GM18867 (cell line): ENCODE results near the gene TBC1D17.

Source experiments
- ATAC-seq: cut with Tn5 transposase; IDR thresholded peaks from one replicate; pipeline ENCODE4 v1.9.1; 2021; ENCODE audit warnings: mild to moderate bottlenecking, moderate library complexity; ENCODE audit not compliant: unreplicated experiment

Gene TBC1D17

GRCh38 chr19:49847731-49848696, 29.5 kb upstream of the TBC1D17 start:
- no peak for ATAC-seq

DNA sequence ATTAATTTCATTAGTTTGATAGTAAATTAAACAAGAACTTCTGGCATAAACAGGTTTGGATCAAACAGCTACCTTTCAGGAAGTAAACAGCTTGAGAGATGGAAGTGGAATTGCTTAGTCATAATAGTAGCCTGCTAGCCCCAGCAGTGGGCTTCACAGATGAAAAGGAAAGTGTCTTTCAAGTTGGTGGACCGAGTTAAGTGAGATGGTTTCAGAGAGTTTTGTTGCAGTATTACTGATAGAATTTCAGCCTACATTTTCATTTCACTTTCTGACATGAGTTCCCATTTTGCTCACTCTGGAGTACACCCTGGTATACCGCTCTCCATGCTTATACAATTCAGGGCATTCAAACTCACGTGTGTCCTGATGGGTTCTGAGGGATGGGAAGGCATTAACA, 28.6 kb upstream of the TBC1D17 start:
- ATAC-seq: no peak

GRCh38 chr19:49849433-49850220, 27.9 kb upstream of the TBC1D17 start:
- ATAC-seq: no peak

GRCh38 chr19:49850221-49850486, 27.3 kb upstream of the TBC1D17 start:
- no peak for ATAC-seq

DNA sequence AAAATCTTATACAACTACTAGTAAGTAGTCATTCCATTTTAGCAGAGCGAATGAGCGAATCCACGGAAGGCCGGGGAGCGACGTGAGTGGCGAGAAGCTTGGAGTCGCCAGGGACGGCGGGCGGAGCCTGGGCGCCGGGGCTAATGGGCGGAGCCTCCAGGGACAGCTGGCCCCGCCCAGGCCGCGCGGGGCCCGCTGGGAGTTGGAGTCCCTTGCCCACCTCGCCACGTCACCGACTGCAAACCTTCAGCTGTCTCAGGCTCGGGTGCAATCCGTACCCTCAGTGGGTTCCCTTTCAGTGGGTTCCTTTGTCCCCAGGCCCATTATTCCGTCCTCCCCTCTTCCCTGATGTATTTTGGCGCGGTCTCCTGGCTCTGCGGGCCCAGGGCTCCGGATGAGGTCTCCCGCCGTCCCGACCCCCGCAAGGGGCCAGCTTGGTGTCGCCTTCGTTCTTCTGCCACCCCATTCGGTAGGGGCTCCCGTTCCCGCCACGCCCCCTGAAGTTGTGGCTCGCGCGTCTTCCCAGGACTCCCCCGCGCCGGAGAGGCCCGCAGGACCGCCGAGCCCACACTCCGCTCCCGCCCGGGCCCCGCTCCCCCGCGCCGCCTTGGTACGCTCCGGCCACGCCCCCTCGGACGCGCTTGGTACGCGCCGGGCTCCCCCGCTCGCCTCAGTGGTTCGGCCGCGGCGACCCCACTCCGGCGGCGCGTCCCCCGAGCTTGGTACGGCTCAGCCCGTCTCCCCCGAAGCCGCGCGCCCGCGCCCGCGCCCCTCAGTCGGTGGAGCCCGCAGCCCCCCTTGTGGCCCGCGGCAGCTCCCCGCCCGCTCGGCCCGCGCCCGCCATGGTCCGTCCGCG, 26.8 kb upstream of the TBC1D17 start, which contains the start of gene PTOV1:
TSS of gene PTOV1 (plus strand) at position 673 of the 856 bp plus-strand sequence.
- ATAC-seq: peak; percentile 76

DNA sequence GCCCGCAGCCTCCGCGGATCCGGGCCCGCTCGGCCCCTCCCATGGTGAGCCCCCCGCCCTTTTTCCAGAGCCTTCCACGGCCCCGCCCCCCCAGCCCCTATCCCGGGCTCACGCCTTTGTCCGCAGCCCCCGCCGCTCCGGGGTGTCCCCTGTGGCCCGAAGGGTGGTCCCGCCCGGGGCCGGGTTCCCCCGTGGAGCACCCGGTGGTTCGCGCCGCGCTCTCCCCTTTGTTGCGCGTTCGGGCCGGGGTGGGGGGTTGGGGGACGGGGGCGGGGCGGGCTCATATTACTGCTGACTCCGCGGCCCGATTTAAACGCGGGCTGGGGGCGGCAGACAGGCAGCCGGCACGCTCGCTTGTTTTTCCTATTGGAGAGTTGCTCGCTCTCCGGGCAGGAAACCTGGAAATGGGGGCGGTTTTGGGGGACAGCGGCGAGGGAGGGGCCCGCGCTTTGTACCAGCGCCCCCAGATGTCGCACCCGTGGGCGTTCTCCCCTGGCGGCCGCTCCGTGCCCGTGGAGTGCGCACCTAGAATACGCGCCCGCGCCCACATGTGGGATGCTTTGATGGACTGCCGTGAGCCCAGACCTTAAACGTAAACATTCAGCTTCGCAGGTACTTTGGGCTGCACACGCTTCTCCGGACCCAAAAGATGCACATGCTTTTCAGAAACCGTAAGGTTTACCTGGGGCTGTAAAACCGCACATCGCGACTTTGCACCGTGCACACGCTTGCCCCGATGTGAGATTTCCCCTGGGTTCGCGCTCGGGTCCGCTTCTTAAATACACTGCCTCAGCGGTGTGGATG, 25.8 kb upstream of the TBC1D17 start:
- no peak for ATAC-seq

GRCh38 chr19:49852631-49853126, 24.8 kb upstream of the TBC1D17 start:
- ATAC-seq: no peak

DNA sequence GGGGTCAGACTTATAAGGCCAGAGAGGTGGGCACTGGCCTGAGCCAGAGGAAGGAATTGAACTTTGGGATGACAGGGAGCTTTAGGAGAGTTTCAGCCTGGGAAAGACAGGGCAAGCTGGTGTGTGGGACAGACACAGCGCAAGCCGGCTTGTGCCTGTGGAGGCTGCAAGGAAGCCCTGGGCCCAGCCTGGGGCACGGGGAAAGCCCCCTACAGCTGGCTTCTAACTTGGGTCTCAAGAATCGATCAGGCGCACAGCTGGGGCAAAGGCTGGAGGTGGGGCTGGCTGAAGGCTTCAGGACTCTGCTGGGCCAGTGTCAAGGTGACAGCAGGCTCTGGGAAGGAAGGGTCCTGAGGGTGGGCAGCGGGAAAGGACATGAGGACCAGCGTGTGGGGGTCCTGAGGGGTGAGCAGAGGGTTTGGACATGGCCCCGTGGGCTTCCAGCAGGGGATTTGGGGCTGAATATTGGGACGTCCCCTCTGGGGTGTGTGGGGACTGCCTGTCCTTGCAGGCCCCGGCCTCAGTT, 23.6 kb upstream of the TBC1D17 start:
- no peak for ATAC-seq

GRCh38 chr19:49854378-49855263, 22.9 kb upstream of the TBC1D17 start:
- ATAC-seq: no peak

- no peak for ATAC-seq
Observed at GRCh38 chr19:49855277-49855675, 22.2 kb upstream of the TBC1D17 start.

GRCh38 chr19:49855676-49856573, 21.6 kb upstream of the TBC1D17 start:
- no peak for ATAC-seq

GRCh38 chr19:49856574-49857021, 20.9 kb upstream of the TBC1D17 start:
- no peak for ATAC-seq

DNA sequence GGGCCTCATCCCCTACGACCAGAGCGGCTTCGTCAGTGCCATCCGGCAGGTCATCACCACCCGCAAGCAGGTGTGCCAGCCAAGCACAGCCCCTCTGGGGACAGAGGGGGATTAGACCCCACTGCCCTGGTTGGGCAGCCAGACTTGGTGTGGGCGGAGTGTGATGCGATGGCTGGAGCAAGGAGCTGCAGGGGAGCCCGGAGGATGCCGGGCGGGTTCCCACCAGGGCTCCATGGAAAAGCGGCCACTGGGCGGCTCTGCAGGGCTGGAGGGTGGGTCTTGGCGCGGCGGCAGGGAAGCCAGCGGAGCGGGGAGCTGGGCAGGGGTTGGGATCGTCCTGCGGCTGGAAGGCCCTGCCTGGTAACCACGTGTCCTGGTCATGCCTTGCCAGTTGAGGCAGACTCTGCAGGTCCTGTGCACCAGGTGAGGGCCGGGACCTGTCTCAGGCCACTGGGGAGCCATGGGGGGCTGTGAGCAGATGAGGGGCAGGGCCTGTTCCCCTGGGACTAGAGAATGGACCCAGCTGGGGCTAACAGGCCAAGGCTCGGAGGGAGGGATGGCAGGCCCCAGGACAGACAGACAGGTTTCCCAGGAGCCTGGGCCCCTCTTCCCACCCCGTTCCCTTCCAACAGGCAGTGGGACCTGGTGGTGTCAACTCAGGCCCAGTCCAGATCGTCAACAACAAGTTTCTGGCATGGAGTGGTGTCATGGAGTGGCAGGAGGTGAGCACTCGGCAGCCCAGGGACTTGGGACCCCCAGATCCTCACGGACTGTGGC, 20.3 kb upstream of the TBC1D17 start:
- no peak for ATAC-seq

DNA sequence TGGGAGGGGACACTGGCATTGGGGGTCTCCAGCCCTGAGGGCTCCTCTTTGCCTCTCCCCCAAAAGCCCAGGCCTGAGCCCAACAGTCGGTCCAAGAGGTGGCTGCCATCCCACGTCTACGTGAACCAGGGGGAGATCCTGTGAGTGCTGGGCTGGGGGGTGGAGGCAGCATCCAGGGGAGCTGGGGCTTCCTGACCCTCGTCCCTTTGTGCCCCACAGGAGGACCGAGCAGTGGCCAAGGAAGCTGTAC, 19.7 kb upstream of the TBC1D17 start:
- no peak for ATAC-seq

DNA sequence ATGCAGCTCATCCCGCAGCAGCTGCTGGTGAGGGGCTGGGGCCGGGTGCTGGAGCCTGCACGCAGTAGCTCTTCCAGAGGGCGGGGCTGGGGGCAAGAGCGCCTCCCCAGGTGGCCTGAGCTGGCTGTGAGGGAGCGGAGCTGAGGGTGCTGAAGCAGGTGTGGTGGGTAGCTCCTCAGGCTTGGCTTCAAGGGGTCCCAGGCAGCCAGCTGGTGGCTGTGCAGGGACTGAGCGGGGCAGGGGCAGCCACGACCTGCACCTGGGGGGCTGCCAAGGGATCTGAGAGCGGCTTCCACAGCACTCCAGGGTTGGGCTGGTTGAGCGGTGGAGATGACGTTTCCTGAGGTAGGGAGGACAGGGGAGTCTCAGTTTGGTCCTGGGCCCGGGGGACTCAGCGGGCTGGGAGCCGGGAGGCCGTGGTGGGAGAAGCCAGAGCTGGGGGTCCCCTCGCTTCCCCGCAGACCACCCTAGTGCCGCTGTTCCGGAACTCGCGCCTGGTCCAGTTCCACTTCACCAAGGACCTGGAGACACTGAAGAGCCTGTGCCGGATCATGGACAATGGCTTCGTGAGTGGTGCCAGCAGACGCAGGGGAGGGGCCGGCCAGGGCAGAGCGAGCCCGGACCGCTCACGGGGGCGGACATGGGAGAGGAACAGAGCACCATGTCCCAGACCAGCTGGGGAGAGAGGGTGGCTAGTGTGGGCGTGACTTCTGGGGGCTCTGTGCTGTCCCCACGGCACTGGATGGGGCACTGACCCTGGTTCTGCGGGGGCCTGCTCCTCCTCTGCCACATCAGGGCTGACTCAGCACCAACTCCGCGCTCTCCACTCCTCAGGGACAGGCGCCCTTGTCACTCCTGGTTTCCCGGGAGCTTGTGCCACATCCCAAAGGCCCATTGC, 19.2 kb upstream of the TBC1D17 start:
- no peak for ATAC-seq

DNA sequence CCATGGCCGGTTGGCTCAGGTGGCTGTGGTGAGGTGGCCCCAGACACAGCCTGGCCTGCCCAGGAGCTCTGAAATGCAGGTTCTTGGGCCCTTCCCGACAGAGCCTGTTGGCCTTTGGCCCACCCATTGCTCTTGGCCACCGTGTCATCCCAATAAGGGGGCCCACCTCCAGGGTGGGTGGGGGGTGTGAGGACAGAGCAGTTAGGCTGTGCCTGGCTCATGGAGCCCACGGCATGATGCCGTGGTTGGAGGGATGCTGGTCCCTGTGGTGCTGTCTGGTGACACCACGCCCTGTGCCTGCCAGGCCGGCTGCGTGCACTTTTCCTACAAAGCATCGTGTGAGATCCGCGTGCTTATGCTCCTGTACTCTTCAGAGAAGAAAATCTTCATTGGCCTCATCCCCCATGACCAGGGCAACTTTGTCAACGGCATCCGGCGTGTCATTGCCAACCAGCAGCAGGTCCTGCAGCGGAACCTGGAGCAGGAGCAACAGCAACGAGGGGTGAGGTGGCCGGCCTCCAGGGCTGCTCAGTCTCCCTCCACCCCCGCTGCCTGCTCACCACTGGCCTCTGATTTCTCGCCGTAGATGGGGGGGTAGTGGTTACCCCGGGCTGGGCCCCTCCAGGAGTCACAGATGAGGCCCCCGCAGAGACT, 17.7 kb upstream of the TBC1D17 start:
- no peak for ATAC-seq
